ENCODE measurements around the gene RGS19.

DNA sequence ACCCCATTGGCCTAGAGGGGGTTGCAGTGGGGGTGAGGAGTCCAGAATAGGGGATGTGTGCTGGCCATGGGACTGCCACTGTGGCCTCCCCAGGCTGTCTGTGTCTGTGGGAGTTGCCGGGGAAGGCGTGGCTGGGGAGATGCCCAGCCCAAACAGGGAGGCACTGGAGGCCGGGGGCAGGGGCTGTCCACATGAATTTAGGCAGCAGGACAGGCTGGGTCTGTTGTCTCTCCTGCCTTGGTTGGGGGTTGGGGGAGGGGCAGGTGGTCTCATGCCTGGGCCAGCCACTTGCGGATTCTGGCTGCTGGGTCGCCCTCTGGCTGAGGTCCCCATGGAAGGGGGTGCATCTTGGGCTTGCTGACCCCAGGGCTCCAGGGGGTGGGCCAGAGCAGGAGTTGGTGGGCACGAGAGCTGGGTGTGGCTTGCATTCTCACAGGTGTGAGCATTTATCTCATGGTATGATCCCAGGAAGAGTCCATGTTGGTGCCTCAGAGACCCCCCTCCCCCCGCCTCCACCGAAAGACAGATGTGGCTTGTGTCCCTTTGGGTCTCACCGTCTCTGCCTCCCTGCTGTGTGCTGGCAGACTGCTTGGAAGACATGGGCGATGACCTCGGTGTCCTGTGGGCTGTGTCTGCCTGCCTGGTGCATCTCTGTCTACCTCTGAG is 33.8 kb downstream of the RGS19 start:
- TF ChIP-seq, protein P1, sequence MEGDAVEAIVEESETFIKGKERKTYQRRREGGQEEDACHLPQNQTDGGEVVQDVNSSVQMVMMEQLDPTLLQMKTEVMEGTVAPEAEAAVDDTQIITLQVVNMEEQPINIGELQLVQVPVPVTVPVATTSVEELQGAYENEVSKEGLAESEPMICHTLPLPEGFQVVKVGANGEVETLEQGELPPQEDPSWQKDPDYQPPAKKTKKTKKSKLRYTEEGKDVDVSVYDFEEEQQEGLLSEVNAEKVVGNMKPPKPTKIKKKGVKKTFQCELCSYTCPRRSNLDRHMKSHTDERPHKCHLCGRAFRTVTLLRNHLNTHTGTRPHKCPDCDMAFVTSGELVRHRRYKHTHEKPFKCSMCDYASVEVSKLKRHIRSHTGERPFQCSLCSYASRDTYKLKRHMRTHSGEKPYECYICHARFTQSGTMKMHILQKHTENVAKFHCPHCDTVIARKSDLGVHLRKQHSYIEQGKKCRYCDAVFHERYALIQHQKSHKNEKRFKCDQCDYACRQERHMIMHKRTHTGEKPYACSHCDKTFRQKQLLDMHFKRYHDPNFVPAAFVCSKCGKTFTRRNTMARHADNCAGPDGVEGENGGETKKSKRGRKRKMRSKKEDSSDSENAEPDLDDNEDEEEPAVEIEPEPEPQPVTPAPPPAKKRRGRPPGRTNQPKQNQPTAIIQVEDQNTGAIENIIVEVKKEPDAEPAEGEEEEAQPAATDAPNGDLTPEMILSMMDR (IDR thresholded peaks at IDR 0.05) = no peak
- TF ChIP-seq POLR2A (IDR thresholded peaks at IDR 0.05) = no peak
